SK-N-MC (cell line): ENCODE results near the gene MAP4K4.
A peak's percentile ranks its signal among the peaks of the same experiment; 100 is the strongest.

Source experiments
- DNase-seq: peaks from one replicate; pipeline ENCODE4 v3.0.0-alpha.2; 2011; ENCODE audit warnings: low read depth, low spot score
- H3K27ac ChIP-seq: fragments of 200-600 bp; sonication (generic); 2 replicates; pipeline ENCODE4 v1.5.1; 2016; ENCODE audit warnings: mixed run types
- H3K36me3 ChIP-seq: fragments of 200-600 bp; sonication (generic); 2 replicates; pipeline ENCODE4 v1.6.1; 2017; ENCODE audit warnings: antibody characterized with exemption, low read length, mixed read lengths; ENCODE audit not compliant: insufficient read depth
- H3K4me3 ChIP-seq: fragments of 200-600 bp; sonication (generic); 2 replicates; pipeline ENCODE4 v1.5.1; 2016
- H3K9ac ChIP-seq: fragments of 200-600 bp; sonication (generic); 2 replicates; pipeline ENCODE4 v1.8.0; 2017; ENCODE audit warnings: mixed run types, mixed read lengths; ENCODE audit not compliant: insufficient read length
- H3K9me3 ChIP-seq: fragments of 200-600 bp; sonication (generic); 2 replicates; pipeline ENCODE4 v1.6.1; 2017; ENCODE audit warnings: low read depth, mild to moderate bottlenecking, antibody characterized with exemption, low read length, moderate library complexity, mixed read lengths
- EZH2 ChIP-seq: fragments of 200-600 bp; sonication (generic); IDR thresholded peaks from one replicate; pipeline ENCODE4 v1.6.1; 2017; ENCODE audit warnings: antibody characterized with exemption
- FOXP2 ChIP-seq: optimal IDR thresholded peaks from 2 replicates; pipeline ENCODE3; 2011; ENCODE audit warnings: mild to moderate bottlenecking, moderate library complexity; ENCODE audit not compliant: insufficient read depth; ENCODE audit errors: extremely low read length, control extremely low read depth
- POLR2AphosphoS5 ChIP-seq: IDR thresholded peaks from 2 replicates; pipeline ENCODE4 v1.6.1; 2012; ENCODE audit warnings: mild to moderate bottlenecking, low read depth, low read length, borderline replicate concordance

MAP4K4 gene

DNA sequence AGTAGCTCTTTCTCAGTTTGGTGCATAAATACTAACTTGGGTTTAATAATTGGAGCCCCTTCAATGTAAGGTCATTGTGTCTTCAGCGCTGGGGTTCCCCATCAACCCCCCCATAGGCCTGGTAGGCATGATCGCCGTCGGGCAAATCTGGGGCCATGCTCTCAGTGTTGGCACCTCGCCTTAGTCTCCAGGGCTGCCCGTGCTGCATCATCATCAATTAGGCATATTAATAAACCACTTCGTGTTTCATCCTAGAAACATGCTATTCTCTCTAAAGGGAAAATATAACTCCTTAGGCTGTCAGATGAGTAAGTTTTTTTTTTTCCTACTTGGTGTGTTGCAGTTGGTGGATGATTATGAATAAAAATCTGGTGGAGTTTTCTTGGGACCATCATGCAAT lies 197.5 kb downstream of the MAP4K4 start:
- TF ChIP-seq POLR2AphosphoS5 (no peak), FOXP2 (no peak), EZH2 (no peak)

GRCh38 chr2:101895819-101896322 lies 198.4 kb downstream of the MAP4K4 start:
- no peak overlapping the region for H3K9ac ChIP-seq
- DNase-seq: no peak
- H3K4me3 ChIP-seq: no peak overlapping the region
- no peaks in the 10 kb centered on the region for H3K9me3 ChIP-seq
- TF ChIP-seq FOXP2 (no peak), EZH2 (no peak), POLR2AphosphoS5 (no peak)
- H3K27ac ChIP-seq: no peak overlapping the region
- H3K36me3 ChIP-seq: peaks cover 24% of the 10 kb centered on the region

More for the DNA sequence above, 197.5 kb downstream of the MAP4K4 start:
- peaks cover 24% of the 10 kb centered on the region for H3K36me3 ChIP-seq
- DNase-seq: no peak
- H3K9me3 ChIP-seq: no peaks in the 10 kb centered on the region
- H3K9ac ChIP-seq: no peak overlapping the region
- H3K4me3 ChIP-seq: no peak overlapping the region
- no peak overlapping the region for H3K27ac ChIP-seq

- Histone ChIP-seq H3K9ac (no peak overlapping the region), H3K4me3 (no peak overlapping the region), H3K36me3 (peaks cover 13% of the 10 kb centered on the region), H3K27ac (no peak overlapping the region), H3K9me3 (no peaks in the 10 kb centered on the region)
- TF ChIP-seq POLR2AphosphoS5 (no peak), EZH2 (no peak), FOXP2 (no peak)
- no peak for DNase-seq
Observed at GRCh38 chr2:101897301-101897700, 199.8 kb downstream of the MAP4K4 start.

- Histone ChIP-seq H3K4me3 (no peak overlapping the region), H3K9me3 (no peaks in the 10 kb centered on the region), H3K36me3 (no peaks in the 10 kb centered on the region; the same call in 1 of the 2 replicates), H3K27ac (no peak overlapping the region), H3K9ac (no peak overlapping the region)
- no peak for DNase-seq
- no peak for TF ChIP-seq EZH2
- no peak for TF ChIP-seq FOXP2
- TF ChIP-seq POLR2AphosphoS5: no peak
Observed at GRCh38 chr2:101899265-101899664, 201.8 kb downstream of the MAP4K4 start.

GRCh38 chr2:101899871-101900270 lies 202.4 kb downstream of the MAP4K4 start:
- no peaks in the 10 kb centered on the region for H3K9me3 ChIP-seq
- no peak for DNase-seq
- H3K4me3 ChIP-seq: no peak overlapping the region
- H3K9ac ChIP-seq: no peak overlapping the region
- no peak for TF ChIP-seq EZH2
- no peak for TF ChIP-seq POLR2AphosphoS5
- no peak for TF ChIP-seq FOXP2
- H3K27ac ChIP-seq: no peak overlapping the region
- no peaks in the 10 kb centered on the region; the same call in 1 of the 2 replicates for H3K36me3 ChIP-seq

DNA sequence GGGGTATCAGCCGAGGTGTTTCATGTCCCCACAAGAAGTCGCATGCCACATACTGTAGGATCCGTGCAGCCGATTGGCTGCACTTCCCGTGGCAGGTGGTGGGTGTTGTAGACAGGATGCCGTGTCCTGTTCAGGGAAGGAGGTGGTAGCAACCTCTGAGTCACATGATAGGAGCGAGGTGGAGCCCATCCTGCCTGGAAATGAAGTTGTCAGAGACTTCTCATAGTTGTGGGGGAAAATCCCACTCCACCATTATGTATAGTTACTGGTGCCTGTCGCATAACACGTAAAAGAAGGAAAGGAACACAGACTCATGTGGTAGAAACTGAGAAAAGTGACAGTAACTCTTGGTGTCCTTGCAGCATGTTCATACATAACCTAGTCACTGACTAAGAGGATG lies 202.9 kb downstream of the MAP4K4 start:
- H3K4me3 ChIP-seq: no peak overlapping the region
- H3K9me3 ChIP-seq: no peaks in the 10 kb centered on the region
- no peaks in the 10 kb centered on the region; the same call in 1 of the 2 replicates for H3K36me3 ChIP-seq
- no peak overlapping the region for H3K27ac ChIP-seq
- TF ChIP-seq POLR2AphosphoS5: 0 out of 2 replicates have a peak, but pooled peaks have one; percentile 16
- TF ChIP-seq FOXP2: no peak
- no peak for DNase-seq
- H3K9ac ChIP-seq: no peak overlapping the region

GRCh38 chr2:101901241-101901640 lies 203.7 kb downstream of the MAP4K4 start:
- Histone ChIP-seq H3K27ac (no peak overlapping the region), H3K9ac (no peak overlapping the region), H3K4me3 (no peak overlapping the region), H3K9me3 (no peaks in the 10 kb centered on the region), H3K36me3 (no peaks in the 10 kb centered on the region; the same call in 1 of the 2 replicates)
- DNase-seq: no peak
- TF ChIP-seq FOXP2 (no peak), EZH2 (no peak), POLR2AphosphoS5 (no peak)

DNA sequence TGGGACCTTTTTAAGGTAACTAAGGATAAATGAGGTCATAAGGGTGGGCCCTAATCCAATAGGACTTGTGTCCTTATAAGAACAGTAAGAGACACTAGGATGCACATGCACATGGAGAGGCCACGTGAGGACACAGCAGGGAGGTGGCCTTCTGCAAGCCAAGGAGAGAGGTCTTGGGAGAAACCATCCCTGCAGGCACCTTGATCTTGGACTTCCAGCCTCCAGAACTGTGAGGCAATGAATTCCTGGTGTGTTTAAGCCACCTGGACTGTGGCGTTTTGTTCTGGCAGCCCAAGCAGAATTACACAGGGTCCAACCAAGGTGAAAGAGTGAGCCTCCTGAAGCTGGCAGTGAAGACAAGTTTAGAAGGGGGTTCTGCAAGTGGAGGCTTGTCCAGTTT lies 204.7 kb downstream of the MAP4K4 start:
- no peaks in the 10 kb centered on the region for H3K36me3 ChIP-seq

GRCh38 chr2:101904916-101905315 lies 207.4 kb downstream of the MAP4K4 start:
- H3K36me3 ChIP-seq: no peaks in the 10 kb centered on the region
- no peaks in the 10 kb centered on the region for H3K9me3 ChIP-seq
- no peak overlapping the region for H3K9ac ChIP-seq

More for the DNA sequence above, 204.7 kb downstream of the MAP4K4 start:
- Histone ChIP-seq H3K9me3 (no peaks in the 10 kb centered on the region), H3K9ac (no peak overlapping the region), H3K4me3 (no peak overlapping the region), H3K27ac (no peak overlapping the region)
- no peak for DNase-seq
- TF ChIP-seq POLR2AphosphoS5: no peak
- TF ChIP-seq EZH2: no peak
- no peak for TF ChIP-seq FOXP2

More at GRCh38 chr2:101904916-101905315, 207.4 kb downstream of the MAP4K4 start:
- H3K4me3 ChIP-seq: no peak overlapping the region
- no peak for DNase-seq
- no peak overlapping the region for H3K27ac ChIP-seq
- no peak for TF ChIP-seq POLR2AphosphoS5
- no peak for TF ChIP-seq FOXP2
- TF ChIP-seq EZH2: no peak
